HEK293 (cell line): ENCODE measurements around the gene HIPK2.

Source experiments
- CTCF ChIA-PET: fragments of 350-600 bp; formaldehyde crosslinking; extraction: SDS; loops from one replicate; lab custom pipeline; 2021; ENCODE audit warnings: antibody characterized with exemption; lab: Yijun Ruan, JAX
- POLR2A ChIA-PET: fragments of 300-600 bp; formaldehyde crosslinking; extraction: SDS; loops from one replicate; lab custom pipeline; 2020; ENCODE audit warnings: antibody characterized with exemption, inconsistent platforms; lab: Yijun Ruan, JAX
- H3K27ac ChIP-seq: fragments of 200-500 bp; sonication (Bioruptor generic); 2 replicates; pipeline ENCODE4 v1.5.1; 2014; ENCODE audit warnings: low read depth, low read length, control low read depth, inconsistent platforms; ENCODE audit errors: extremely low read depth
- H3K36me3 ChIP-seq, 2 experiments: fragments of 200-500 bp in 1 of 2; sonication (Bioruptor generic) in 1 of 2; 1 replicate in 1 of 2; 2 replicates in 1 of 2; pipeline ENCODE4 v1.5.1; 2014 to 2017; ENCODE audit warnings: inconsistent platforms in 2 of 2, low read length in 2 of 2; ENCODE audit not compliant: control insufficient read depth in 2 of 2, insufficient read depth in 1 of 2
- H3K4me1 ChIP-seq: fragments of 200-500 bp; sonication (Bioruptor generic); 2 replicates; pipeline ENCODE4 v1.5.1; 2014; ENCODE audit warnings: mild to moderate bottlenecking, low read length, inconsistent platforms; ENCODE audit not compliant: control insufficient read depth, insufficient read depth
- H3K4me3 ChIP-seq: 2 replicates; pipeline ENCODE4 v1.5.1; 2011; ENCODE audit warnings: low read depth, mild to moderate bottlenecking, control low read depth, low read length, moderate library complexity
- H3K9me3 ChIP-seq: fragments of 200-500 bp; sonication (Bioruptor generic); 2 replicates; pipeline ENCODE4 v1.5.1; 2014; ENCODE audit warnings: low read depth, low read length, inconsistent platforms; ENCODE audit not compliant: control insufficient read depth, insufficient read depth
- BCL11B ChIP-seq: fragments of 450-650 bp; formaldehyde crosslinking; IDR thresholded peaks from 2 replicates; pipeline ENCODE4 v1.5.1; 2016; ENCODE audit warnings: low read depth, missing biosample characterization, missing genetic modification characterization
- IKZF3 ChIP-seq: fragments of 450-650 bp; IDR thresholded peaks from 2 replicates; pipeline ENCODE4 v1.5.0; 2018; ENCODE audit warnings: missing biosample characterization, mild to moderate bottlenecking, missing genetic modification characterization, moderate library complexity
- ZBTB48 ChIP-seq: fragments of 450-650 bp; formaldehyde crosslinking; IDR thresholded peaks from 2 replicates; pipeline ENCODE4 v1.5.1; 2016; ENCODE audit warnings: missing biosample characterization, missing genetic modification characterization
- ZNF169 ChIP-seq: fragments of 450-650 bp; formaldehyde crosslinking; IDR thresholded peaks from 2 replicates; pipeline ENCODE4 v1.5.1; 2016; ENCODE audit warnings: missing biosample characterization, missing genetic modification characterization
- ZNF324 ChIP-seq: fragments of 450-650 bp; formaldehyde crosslinking; IDR thresholded peaks from 2 replicates; pipeline ENCODE4 v1.5.1; 2016; ENCODE audit warnings: missing biosample characterization, missing genetic modification characterization
- ZNF335 ChIP-seq: fragments of 450-650 bp; formaldehyde crosslinking; conservative IDR thresholded peaks from 2 replicates; pipeline ENCODE4 v1.5.1; 2016; ENCODE audit warnings: missing biosample characterization, missing genetic modification characterization
- ZNF37A ChIP-seq: fragments of 450-650 bp; IDR thresholded peaks from 2 replicates; pipeline ENCODE4 v1.5.1; 2018; ENCODE audit warnings: missing biosample characterization, missing genetic modification characterization
- ZNF423 ChIP-seq: fragments of 450-650 bp; formaldehyde crosslinking; IDR thresholded peaks from 2 replicates; pipeline ENCODE4 v1.5.1; 2016; ENCODE audit warnings: missing biosample characterization, missing genetic modification characterization
- ZNF558 ChIP-seq: fragments of 450-650 bp; formaldehyde crosslinking; IDR thresholded peaks from 2 replicates; pipeline ENCODE4 v1.5.1; 2016; ENCODE audit warnings: missing biosample characterization, missing genetic modification characterization
- ZNF623 ChIP-seq: fragments of 450-650 bp; formaldehyde crosslinking; IDR thresholded peaks from 2 replicates; pipeline ENCODE4 v1.5.1; 2016; ENCODE audit warnings: missing biosample characterization, missing genetic modification characterization
- ZNF76 ChIP-seq: fragments of 450-650 bp; formaldehyde crosslinking; IDR thresholded peaks from 2 replicates; pipeline ENCODE4; 2016; ENCODE audit warnings: low read depth, missing biosample characterization, missing genetic modification characterization, borderline replicate concordance
- ZNF768 ChIP-seq: fragments of 450-650 bp; formaldehyde crosslinking; IDR thresholded peaks from 2 replicates; pipeline ENCODE4 v1.5.1; 2018; ENCODE audit warnings: missing biosample characterization, mild to moderate bottlenecking, missing genetic modification characterization
- TF ChIP-seq, protein P1 (sequence below): fragments of 450-650 bp; formaldehyde crosslinking; IDR thresholded peaks from 2 replicates; pipeline ENCODE4 v1.5.1; 2016; ENCODE audit warnings: missing biosample characterization, missing genetic modification characterization
- TF ChIP-seq, protein P2 (sequence below): fragments of 450-650 bp; IDR thresholded peaks from 2 replicates; pipeline ENCODE4 v1.5.1; 2018; ENCODE audit warnings: missing biosample characterization, mild to moderate bottlenecking, missing genetic modification characterization
- TF ChIP-seq, protein P3 (sequence below): fragments of 450-650 bp; formaldehyde crosslinking; IDR thresholded peaks from 2 replicates; pipeline ENCODE4 v1.5.1; 2016; ENCODE audit warnings: missing biosample characterization, missing genetic modification characterization, borderline replicate concordance
- TF ChIP-seq, protein P4 (sequence below): IDR thresholded peaks from 2 replicates; pipeline ENCODE4 v1.6.1; 2011; ENCODE audit warnings: mild to moderate bottlenecking, low read depth, low read length, borderline replicate concordance

Gene HIPK2

DNA sequence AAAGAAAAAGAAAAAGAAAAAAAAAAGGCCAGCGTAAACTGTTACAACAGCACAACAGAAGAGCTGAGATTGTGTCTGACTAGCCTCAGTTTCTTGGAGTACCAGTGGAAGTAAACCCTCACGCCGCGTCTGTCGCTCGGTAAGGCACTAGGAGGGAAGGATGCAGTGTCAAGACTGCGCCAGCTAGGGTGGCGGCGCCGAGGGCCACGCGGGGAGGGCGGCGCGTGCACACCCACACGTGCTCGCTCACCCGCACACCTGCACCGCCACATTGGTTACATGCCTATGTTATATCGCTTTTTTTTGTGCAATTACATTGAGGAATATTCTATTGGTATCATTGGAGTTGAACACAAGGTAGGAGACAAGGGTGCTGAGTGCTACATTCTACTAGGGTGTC, 206.1 kb downstream of the HIPK2 start:
- Histone ChIP-seq H3K4me3 (no peak overlapping the region), H3K4me1 (no peaks in the 10 kb centered on the region), H3K36me3 (peaks cover 0 to 28% of the 10 kb centered on the region in 2 experiments; a peak in 1 of 3 replicates), H3K27ac (no peak overlapping the region), H3K9me3 (no peaks in the 10 kb centered on the region)
- ChIA-PET POLR2A (no interaction called here), CTCF (interaction anchor here (0.6 kb wide), 1 partner anchor 182 kb away, joined by 3 read pairs; no protein-coding TSS in a partner anchor)
- no peak for TF ChIP-seq ZNF623 (tag by site-specific recombination)
- no peak for TF ChIP-seq ZBTB48 (tag by site-specific recombination)
- no peak for TF ChIP-seq ZNF76 (tag by site-specific recombination)

DNA sequence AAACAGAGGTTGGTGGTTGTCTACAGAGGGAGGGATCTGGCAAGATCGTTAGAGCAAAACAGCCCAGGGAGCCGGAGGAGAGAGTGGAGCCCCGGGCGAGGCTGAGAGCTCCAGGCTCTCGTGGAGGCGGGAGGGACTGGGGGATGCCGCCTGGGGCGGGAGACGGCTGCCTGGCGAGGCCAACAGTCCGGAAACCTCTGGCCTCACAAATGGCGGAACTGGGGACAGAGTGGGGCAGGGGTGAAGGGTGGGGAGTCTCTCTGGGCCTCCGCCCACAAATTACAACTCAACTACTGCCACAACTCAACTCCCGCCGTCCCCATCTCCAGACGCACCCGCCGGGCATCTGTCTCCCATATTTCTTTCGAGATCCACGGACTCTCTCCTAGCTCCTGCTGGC, 206.6 kb downstream of the HIPK2 start:
- no peaks in the 10 kb centered on the region for H3K4me1 ChIP-seq
- H3K27ac ChIP-seq, result no peak overlapping the region
- POLR2A ChIA-PET, result no interaction called here
- H3K9me3 ChIP-seq, result no peaks in the 10 kb centered on the region
- H3K36me3 ChIP-seq, result peaks cover 0 to 28% of the 10 kb centered on the region in 2 experiments; a peak in 1 of 3 replicates
- CTCF ChIA-PET, result no interaction called here
- TF ChIP-seq, protein P1, sequence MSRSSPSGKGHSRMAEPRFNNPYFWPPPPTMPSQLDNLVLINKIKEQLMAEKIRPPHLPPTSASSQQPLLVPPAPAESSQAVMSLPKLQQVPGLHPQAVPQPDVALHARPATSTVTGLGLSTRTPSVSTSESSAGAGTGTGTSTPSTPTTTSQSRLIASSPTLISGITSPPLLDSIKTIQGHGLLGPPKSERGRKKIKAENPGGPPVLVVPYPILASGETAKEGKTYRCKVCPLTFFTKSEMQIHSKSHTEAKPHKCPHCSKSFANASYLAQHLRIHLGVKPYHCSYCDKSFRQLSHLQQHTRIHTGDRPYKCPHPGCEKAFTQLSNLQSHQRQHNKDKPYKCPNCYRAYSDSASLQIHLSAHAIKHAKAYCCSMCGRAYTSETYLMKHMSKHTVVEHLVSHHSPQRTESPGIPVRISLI (tag by site-specific recombination), result no peak
- TF ChIP-seq ZNF324 (tag by site-specific recombination), result no peak
- TF ChIP-seq, protein P2, sequence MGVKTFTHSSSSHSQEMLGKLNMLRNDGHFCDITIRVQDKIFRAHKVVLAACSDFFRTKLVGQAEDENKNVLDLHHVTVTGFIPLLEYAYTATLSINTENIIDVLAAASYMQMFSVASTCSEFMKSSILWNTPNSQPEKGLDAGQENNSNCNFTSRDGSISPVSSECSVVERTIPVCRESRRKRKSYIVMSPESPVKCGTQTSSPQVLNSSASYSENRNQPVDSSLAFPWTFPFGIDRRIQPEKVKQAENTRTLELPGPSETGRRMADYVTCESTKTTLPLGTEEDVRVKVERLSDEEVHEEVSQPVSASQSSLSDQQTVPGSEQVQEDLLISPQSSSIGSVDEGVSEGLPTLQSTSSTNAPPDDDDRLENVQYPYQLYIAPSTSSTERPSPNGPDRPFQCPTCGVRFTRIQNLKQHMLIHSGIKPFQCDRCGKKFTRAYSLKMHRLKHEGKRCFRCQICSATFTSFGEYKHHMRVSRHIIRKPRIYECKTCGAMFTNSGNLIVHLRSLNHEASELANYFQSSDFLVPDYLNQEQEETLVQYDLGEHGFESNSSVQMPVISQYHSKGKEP (tag by site-specific recombination), result no peak
- TF ChIP-seq ZNF37A (tag by site-specific recombination), result no peak
- TF ChIP-seq ZNF558, result no peak
- TF ChIP-seq ZNF768, result no peak
- TF ChIP-seq IKZF3 (tag by site-specific recombination), result no peak
- TF ChIP-seq ZNF169 (tag by site-specific recombination), result no peak
- TF ChIP-seq, protein P3, sequence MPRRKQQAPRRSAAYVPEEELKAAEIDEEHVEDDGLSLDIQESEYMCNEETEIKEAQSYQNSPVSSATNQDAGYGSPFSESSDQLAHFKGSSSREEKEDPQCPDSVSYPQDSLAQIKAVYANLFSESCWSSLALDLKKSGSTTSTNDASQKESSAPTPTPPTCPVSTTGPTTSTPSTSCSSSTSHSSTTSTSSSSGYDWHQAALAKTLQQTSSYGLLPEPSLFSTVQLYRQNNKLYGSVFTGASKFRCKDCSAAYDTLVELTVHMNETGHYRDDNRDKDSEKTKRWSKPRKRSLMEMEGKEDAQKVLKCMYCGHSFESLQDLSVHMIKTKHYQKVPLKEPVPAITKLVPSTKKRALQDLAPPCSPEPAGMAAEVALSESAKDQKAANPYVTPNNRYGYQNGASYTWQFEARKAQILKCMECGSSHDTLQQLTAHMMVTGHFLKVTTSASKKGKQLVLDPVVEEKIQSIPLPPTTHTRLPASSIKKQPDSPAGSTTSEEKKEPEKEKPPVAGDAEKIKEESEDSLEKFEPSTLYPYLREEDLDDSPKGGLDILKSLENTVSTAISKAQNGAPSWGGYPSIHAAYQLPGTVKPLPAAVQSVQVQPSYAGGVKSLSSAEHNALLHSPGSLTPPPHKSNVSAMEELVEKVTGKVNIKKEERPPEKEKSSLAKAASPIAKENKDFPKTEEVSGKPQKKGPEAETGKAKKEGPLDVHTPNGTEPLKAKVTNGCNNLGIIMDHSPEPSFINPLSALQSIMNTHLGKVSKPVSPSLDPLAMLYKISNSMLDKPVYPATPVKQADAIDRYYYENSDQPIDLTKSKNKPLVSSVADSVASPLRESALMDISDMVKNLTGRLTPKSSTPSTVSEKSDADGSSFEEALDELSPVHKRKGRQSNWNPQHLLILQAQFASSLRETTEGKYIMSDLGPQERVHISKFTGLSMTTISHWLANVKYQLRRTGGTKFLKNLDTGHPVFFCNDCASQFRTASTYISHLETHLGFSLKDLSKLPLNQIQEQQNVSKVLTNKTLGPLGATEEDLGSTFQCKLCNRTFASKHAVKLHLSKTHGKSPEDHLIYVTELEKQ (tag by site-specific recombination), result no peak
- TF ChIP-seq ZNF423 (tag by site-specific recombination), result no peak
- TF ChIP-seq BCL11B, result no peak
- TF ChIP-seq ZNF335 (tag by site-specific recombination), result no peak
- TF ChIP-seq, protein P4, sequence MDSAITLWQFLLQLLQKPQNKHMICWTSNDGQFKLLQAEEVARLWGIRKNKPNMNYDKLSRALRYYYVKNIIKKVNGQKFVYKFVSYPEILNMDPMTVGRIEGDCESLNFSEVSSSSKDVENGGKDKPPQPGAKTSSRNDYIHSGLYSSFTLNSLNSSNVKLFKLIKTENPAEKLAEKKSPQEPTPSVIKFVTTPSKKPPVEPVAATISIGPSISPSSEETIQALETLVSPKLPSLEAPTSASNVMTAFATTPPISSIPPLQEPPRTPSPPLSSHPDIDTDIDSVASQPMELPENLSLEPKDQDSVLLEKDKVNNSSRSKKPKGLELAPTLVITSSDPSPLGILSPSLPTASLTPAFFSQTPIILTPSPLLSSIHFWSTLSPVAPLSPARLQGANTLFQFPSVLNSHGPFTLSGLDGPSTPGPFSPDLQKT, result no peak
- no peak for TF ChIP-seq ZBTB48 (tag by site-specific recombination)
- no peak overlapping the region for H3K4me3 ChIP-seq
